ENCODE measurements around the gene TFEC.
A peak's percentile ranks its signal among the peaks of the same experiment; 100 is the strongest.

TFEC gene

GRCh38 chr7:115914951-115915350 is 115.6 kb downstream of the TFEC start:
- DNase-seq = no peak

DNA sequence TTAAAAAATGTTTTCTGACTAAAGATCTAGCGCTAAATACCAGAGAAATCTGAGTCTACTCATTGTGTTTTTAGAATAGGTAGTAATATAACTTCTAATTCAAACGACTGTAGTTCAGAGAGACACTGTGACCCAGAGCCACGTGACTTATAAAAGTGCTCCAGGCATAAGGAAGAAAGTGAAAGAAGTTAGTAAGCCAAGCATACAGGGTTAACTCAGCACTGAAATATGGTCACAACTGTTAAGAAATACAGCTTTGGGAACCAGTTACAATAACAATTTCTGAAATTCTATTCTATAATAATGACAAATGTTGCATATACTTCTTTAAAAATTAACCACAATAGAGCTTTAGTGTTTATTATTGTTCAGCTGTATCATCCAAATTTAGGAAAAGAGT is 119.1 kb downstream of the TFEC start:
- DNase-seq = no peak

- DNase-seq = peak; percentile 67
Measured at GRCh38 chr7:115910541-115911164, 119.9 kb downstream of the TFEC start.

GRCh38 chr7:115906731-115907130 is 123.8 kb downstream of the TFEC start:
- DNase-seq = no peak

- DNase-seq = no peak
Measured at GRCh38 chr7:115889669-115889984, 140.9 kb downstream of the TFEC start.

DNA sequence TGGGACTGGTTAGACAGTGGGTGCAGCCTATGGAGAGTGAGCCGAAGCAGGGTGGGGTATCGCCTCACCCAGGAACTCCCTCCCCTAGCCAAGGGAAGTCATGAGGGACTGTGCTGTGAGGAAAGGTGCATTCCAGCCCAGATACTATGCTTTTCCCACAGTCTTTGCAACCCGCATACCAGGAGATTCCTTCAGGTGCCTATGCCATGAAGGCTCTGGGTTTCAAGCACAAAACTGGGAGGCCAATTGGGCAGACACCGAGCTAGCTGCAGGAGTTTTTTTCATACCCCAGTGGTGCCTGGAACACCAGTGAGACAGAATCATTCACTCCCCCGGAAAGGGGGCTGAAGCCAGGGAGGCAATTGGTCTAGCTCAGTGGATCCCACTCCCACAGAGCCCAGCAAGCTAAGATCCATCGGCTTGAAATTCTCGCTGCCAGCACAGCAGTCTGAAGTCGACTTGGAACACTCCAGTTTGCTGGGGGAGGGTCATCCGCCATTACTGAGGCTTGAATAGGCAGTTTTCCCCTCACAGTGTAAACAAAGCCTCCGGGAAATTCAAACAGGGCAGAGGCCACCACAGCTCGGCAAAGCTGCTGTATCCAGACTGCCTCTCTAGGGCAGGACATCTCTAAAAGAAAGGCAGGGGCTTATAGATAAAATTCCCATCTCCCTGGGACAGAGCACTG is 141.4 kb downstream of the TFEC start:
- DNase-seq = no peak

DNA sequence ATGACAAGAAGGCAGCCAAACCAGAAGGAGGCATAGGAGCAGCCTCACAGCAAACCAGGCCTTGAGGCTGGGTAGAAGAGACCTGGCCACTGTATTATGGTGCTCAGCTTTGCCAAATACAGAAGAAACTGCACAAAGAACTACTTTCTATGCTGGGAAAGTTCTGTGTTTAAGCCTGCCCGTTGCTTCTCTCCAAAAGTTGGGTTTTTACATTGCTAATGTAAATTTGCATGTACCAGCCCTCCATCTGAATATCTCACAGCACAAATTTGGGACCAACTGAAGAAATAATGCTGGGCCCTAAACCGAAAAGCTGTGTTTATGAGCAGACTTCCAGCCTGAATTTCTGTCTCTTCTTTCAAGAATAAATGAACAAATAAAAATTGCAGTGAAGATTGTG is 145.0 kb downstream of the TFEC start:
- DNase-seq = no peak

Data from NCI-H1417 treated with DMSO at 0.1 percent for 48 hours (cell line).